RWPE2 (cell line): ENCODE results near the gene SPOCK2.

Experiments used
- ATAC-seq: fragments of 200-7000 bp; cut with Tn5 transposase; 3 replicates; pipeline ENCODE4 v1.9.1; 2021; ENCODE audit warnings: low read depth
- DNase-seq: peaks from one replicate; pipeline ENCODE4 v3.0.0-alpha.2; 2020; ENCODE audit warnings: low spot score
- H3K27ac ChIP-seq: fragments of 450-650 bp; 2 replicates; pipeline ENCODE4 v1.5.1; 2017; ENCODE audit warnings: mild to moderate bottlenecking; ENCODE audit not compliant: poor library complexity, severe bottlenecking
- H3K27me3 ChIP-seq: fragments of 250-450 bp; sonication (Bioruptor Pico); 2 replicates; pipeline ENCODE4 v1.5.1; 2021; ENCODE audit warnings: mild to moderate bottlenecking, moderate library complexity; ENCODE audit not compliant: insufficient read depth, poor library complexity, severe bottlenecking
- H3K36me3 ChIP-seq: fragments of 250-450 bp; sonication (Bioruptor Pico); 2 replicates; pipeline ENCODE4 v1.5.1; 2020; ENCODE audit warnings: low read depth, mild to moderate bottlenecking, moderate library complexity
- H3K4me1 ChIP-seq: fragments of 250-450 bp; sonication (Bioruptor Pico); 2 replicates; pipeline ENCODE4 v1.5.1; 2021; ENCODE audit warnings: mild to moderate bottlenecking, moderate library complexity; ENCODE audit not compliant: insufficient read depth, poor library complexity, severe bottlenecking
- H3K4me3 ChIP-seq: fragments of 250-450 bp; sonication (Bioruptor Pico); 2 replicates; pipeline ENCODE4 v1.5.1; 2021; ENCODE audit warnings: mild to moderate bottlenecking, moderate library complexity; ENCODE audit not compliant: severe bottlenecking
- H3K9me3 ChIP-seq: fragments of 250-450 bp; sonication (Bioruptor Pico); 2 replicates; pipeline ENCODE4 v1.5.1; 2021; ENCODE audit warnings: mild to moderate bottlenecking, moderate library complexity; ENCODE audit not compliant: severe bottlenecking
- TF ChIP-seq, protein P1 (sequence below): fragments of 450-650 bp; IDR thresholded peaks from one replicate; pipeline ENCODE4 v1.5.1; 2017; ENCODE audit warnings: mild to moderate bottlenecking, moderate library complexity; ENCODE audit not compliant: poor library complexity, severe bottlenecking

Gene SPOCK2

DNA sequence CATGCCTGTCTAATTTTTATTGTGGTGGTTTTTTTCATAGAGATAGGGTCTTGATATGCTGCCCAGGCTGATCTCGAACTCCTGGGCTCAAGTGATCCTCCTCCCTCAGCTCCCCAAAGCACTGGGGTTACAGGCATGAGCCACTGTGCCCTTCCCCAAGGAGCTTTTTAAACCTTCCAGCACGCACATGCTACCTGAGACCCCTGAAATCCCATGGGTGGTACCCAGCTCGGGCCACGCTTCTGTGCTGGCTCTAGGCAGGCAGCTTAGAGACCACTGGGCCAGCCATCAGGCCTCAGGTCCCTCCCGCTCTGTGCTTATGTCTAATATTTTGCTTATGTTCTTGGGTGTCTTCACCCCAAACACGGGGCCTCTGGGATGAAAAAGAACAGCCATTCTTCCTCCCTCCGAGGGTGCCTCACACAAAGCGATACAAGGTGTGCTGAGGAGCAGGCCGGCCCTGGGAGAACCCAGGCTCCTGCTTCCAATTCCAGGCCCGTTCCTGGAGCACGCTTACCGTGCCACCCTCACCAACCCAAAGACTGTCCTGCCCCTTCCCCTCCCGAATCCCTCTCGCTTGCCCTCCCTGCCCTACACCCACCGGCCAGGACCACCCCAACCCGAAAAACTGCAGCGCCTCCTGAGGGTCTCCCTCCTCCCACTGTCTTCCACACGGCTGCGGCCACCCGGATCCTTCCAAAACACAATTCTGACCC, 10.9 kb downstream of the SPOCK2 start:
- Histone ChIP-seq H3K4me3 (no peak overlapping the region), H3K36me3 (no peaks in the 10 kb centered on the region), H3K9me3 (no peaks in the 10 kb centered on the region), H3K27me3 (no peaks in the 10 kb centered on the region), H3K4me1 (no peaks in the 10 kb centered on the region), H3K27ac (no peak overlapping the region)
- DNase-seq, result peak; percentile 38
- TF ChIP-seq, protein P1, sequence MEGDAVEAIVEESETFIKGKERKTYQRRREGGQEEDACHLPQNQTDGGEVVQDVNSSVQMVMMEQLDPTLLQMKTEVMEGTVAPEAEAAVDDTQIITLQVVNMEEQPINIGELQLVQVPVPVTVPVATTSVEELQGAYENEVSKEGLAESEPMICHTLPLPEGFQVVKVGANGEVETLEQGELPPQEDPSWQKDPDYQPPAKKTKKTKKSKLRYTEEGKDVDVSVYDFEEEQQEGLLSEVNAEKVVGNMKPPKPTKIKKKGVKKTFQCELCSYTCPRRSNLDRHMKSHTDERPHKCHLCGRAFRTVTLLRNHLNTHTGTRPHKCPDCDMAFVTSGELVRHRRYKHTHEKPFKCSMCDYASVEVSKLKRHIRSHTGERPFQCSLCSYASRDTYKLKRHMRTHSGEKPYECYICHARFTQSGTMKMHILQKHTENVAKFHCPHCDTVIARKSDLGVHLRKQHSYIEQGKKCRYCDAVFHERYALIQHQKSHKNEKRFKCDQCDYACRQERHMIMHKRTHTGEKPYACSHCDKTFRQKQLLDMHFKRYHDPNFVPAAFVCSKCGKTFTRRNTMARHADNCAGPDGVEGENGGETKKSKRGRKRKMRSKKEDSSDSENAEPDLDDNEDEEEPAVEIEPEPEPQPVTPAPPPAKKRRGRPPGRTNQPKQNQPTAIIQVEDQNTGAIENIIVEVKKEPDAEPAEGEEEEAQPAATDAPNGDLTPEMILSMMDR, result no peak
- no peak for ATAC-seq

DNA sequence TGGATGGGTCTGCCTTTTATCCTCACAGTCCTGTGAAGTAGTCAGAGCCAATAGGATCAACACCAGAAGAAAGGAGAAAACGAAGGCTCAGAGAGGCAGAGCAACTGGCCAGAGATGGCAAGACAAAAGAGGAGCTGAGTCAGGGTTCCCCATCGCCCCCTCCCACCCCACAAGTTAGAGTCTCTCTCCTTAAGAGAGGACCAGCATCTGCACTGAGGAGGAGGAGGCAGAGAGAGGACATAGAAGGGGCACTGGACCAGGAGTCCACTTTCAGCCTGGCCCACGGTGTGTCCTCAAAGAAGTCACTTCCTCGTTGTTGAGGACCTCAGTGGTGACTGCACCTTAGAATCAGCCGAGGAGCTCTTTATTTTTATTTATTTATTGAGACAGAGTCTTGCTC, 11.6 kb downstream of the SPOCK2 start:
- H3K9me3 ChIP-seq, result no peaks in the 10 kb centered on the region
- DNase-seq, result no peak
- no peak overlapping the region for H3K4me3 ChIP-seq
- no peak overlapping the region for H3K27ac ChIP-seq
- ATAC-seq, result no peak
- H3K27me3 ChIP-seq, result no peaks in the 10 kb centered on the region
- H3K4me1 ChIP-seq, result no peaks in the 10 kb centered on the region
- H3K36me3 ChIP-seq, result no peaks in the 10 kb centered on the region
- TF ChIP-seq, protein P1, result no peak

DNA sequence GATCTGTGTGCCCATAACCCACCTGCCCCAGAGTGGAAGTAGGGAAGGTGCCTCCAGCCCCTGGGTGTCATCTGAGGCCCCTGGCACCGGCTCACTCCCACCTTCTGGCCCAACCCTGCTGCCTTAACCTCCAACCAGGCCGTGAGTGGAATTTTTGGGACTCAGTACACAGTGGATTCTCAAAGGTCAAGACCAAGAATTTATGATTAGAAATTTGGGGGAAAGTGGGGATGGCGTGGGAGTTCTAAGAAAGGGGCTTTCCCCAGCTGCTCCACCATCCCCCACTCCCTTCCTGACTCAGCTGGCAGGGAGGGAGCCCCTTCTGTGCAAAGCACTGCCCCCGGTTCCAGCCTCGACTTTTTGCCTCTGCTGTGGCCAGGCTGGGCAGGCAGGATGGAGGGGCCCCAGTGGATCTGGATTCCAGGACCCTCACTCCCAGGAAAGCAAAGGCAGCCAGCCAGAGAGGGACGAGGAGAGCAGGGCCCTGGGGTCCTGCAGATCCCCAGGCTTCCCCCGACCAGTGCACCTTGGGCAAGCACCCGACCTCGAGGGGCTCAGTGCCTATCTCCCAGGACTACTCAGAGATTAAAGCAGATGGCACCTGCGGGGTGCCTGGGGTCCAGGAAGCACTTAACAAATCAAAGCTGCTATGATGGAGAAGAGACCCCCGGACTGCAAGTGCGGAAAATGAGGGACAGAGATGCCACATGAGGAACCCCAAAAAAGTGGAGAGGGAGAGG, 12.8 kb downstream of the SPOCK2 start:
- DNase-seq (no peak), ATAC-seq (no peak)
- TF ChIP-seq, protein P1, result no peak
- H3K9me3 ChIP-seq, result no peaks in the 10 kb centered on the region
- H3K4me3 ChIP-seq, result no peak overlapping the region
- H3K27me3 ChIP-seq, result no peaks in the 10 kb centered on the region
- no peaks in the 10 kb centered on the region for H3K4me1 ChIP-seq
- H3K27ac ChIP-seq, result no peak overlapping the region
- H3K36me3 ChIP-seq, result no peaks in the 10 kb centered on the region

DNA sequence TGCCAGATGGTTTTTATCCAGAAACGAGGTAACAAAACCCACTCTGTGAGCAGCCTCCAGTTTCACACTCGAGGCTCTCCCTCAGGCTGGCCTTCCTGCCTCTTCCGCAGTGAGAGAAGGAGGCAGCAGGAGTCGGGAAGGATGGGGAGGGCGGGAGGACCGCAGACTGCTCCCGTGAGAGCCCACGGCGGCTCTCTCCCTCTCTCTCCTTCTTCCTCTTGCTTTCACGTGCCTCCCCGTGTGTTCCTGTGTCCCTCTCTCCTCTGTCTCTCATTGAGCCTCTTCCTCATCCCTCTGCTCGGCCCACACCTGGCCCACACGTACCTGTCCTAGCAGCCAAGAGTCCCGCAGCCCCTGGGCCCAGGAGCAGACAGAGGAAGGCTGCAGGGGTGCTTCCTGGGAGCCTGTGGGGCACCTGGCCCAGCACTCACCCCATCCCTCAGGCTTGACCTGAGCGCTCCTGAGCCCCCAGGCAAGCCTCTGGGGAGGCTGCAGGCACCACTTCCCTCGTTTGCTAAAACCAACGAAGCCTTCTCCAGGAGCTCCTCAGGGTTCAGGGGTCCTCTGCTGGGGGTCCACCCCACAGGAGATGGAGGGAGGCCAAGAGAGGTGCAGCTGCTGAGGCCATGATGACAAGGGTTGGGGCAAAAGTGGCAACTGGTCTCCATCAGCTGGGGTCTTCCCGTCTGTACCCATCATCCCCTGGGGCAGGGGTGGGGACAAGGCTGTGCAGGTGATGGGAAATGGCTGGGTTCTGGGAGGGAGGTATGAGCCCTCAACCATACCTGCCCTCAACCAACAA, 13.6 kb downstream of the SPOCK2 start:
- H3K4me3 ChIP-seq, result no peak overlapping the region
- DNase-seq, result no peak
- H3K4me1 ChIP-seq, result no peaks in the 10 kb centered on the region
- no peaks in the 10 kb centered on the region for H3K9me3 ChIP-seq
- no peaks in the 10 kb centered on the region for H3K27me3 ChIP-seq
- no peaks in the 10 kb centered on the region for H3K36me3 ChIP-seq
- no peak for ATAC-seq
- TF ChIP-seq, protein P1, result no peak
- H3K27ac ChIP-seq, result no peak overlapping the region
